ENCODE results near the gene ZNF396. TPM values are rescaled to one million over a fixed set of nuclear protein-coding genes. Genes with fewer than 3 reads are reported as not detected.

ZNF396 gene
- total RNA-seq, 1 donor from 2014 or later = 0.98 TPM

- no peaks in the 10 kb centered on the region for H3K9me3 ChIP-seq
- no peak for DNase-seq (ENCODE audit: extremely low spot score in 2 of 2)
- intact Hi-C loops (cut with DNase I) = no loop called here
- no peaks in the 10 kb centered on the region for H3K36me3 ChIP-seq
- no peaks in the 10 kb centered on the region for H3K4me1 ChIP-seq
- no peak overlapping the region for H3K4me3 ChIP-seq
- no peaks in the 10 kb centered on the region for H3K27me3 ChIP-seq
- TF ChIP-seq POLR2AphosphoS5 (IDR thresholded peaks at IDR 0.05; ENCODE audit: insufficient read depth in 1 of 2, low read depth in 1 of 2) = no peak
- TF ChIP-seq POLR2A (IDR thresholded peaks at IDR 0.05) = no peak
- no peak for TF ChIP-seq CTCF (IDR thresholded peaks at IDR 0.05)
- H3K27ac ChIP-seq = no peak overlapping the region
These were observed 52.0 kb downstream of the ZNF396 start for GRCh38 chr18:35324926-35325655.

- no peaks in the 10 kb centered on the region for H3K27me3 ChIP-seq
- no peak for DNase-seq (ENCODE audit: extremely low spot score in 2 of 2)
- no peak overlapping the region for H3K27ac ChIP-seq
- no peak overlapping the region for H3K4me3 ChIP-seq
- no peaks in the 10 kb centered on the region for H3K36me3 ChIP-seq
- intact Hi-C loops (cut with DNase I) = no loop called here
- TF ChIP-seq POLR2A (IDR thresholded peaks at IDR 0.05) (no peak), POLR2AphosphoS5 (IDR thresholded peaks at IDR 0.05; ENCODE audit: insufficient read depth in 1 of 2, low read depth in 1 of 2) (no peak)
- no peaks in the 10 kb centered on the region for H3K9me3 ChIP-seq
- no peaks in the 10 kb centered on the region for H3K4me1 ChIP-seq
These were observed 54.4 kb downstream of the ZNF396 start for GRCh38 chr18:35322486-35323458.

Other genes with a start within 250 kb of the ZNF396 start
- 31.9 TPM for gene ZNF397, start 136.3 kb downstream of the ZNF396 start, total RNA-seq
- 19.4 TPM for gene ZSCAN30, start 87.1 kb downstream of the ZNF396 start, total RNA-seq
- 24.8 TPM for gene ZNF24, start 32.9 kb downstream of the ZNF396 start, total RNA-seq
- 21.1 TPM for gene INO80C, start 120.6 kb upstream of the ZNF396 start, total RNA-seq
- gene GALNT1, start 204.4 kb upstream of the ZNF396 start, total RNA-seq = 29.2 TPM